Activated CD4-positive, alpha-beta T cell treated with anti-CD3 and anti-CD28 coated beads, Interleukin-2, amount 10 ng/mL, durations not matched to agents 24 days and 14 days (primary cell): ENCODE measurements around the gene C1QTNF6. TPM values are rescaled to one million over a fixed set of nuclear protein-coding genes. Genes with fewer than 3 reads are reported as not detected.

ENCODE experiments used
- DNase-seq: peaks from one replicate; pipeline ENCODE4 v3.0.0; 2022
- H3K27ac Mint-ChIP-seq: one replicate; pipeline ENCODE4 v1.8.0; 2022; ENCODE audit warnings: mild to moderate bottlenecking, mixed read lengths
- H3K27me3 Mint-ChIP-seq: one replicate; pipeline ENCODE4 v1.8.0; 2022; ENCODE audit warnings: mixed read lengths
- H3K36me3 Mint-ChIP-seq: one replicate; pipeline ENCODE4 v1.8.0; 2022; ENCODE audit warnings: low read depth, mild to moderate bottlenecking, mixed read lengths
- H3K4me1 Mint-ChIP-seq: one replicate; pipeline ENCODE4 v1.8.0; 2021; ENCODE audit warnings: mixed read lengths
- H3K4me3 Mint-ChIP-seq: one replicate; pipeline ENCODE4 v1.8.0; 2022; ENCODE audit warnings: mild to moderate bottlenecking, moderate library complexity, mixed read lengths
- H3K9me3 Mint-ChIP-seq: one replicate; pipeline ENCODE4 v1.8.0; 2021; ENCODE audit warnings: mixed read lengths
- intact Hi-C: fragments of 100-400 bp; cut with micrococcal nuclease; formaldehyde crosslinking; loops from one replicate; pipeline ENCODE4 v1.15.1; 2023
- total RNA-seq: library from RNA; stranded (reverse); gene quantifications from 2 replicates; pipeline ENCODE4 v1.2.3, GENCODE V29; 2022

C1QTNF6 gene
- total RNA-seq, 1 donor from 2014 or later = 6.0 TPM

GRCh38 chr22:37197451-37198257, 9.6 kb upstream of the C1QTNF6 start:
- peak overlapping the region; percentile 93 for H3K4me3 Mint-ChIP-seq
- no peak for DNase-seq
- no peaks in the 10 kb centered on the region for H3K9me3 Mint-ChIP-seq
- H3K36me3 Mint-ChIP-seq = peaks cover 2% of the 10 kb centered on the region
- H3K27me3 Mint-ChIP-seq = no peaks in the 10 kb centered on the region
- H3K4me1 Mint-ChIP-seq = peaks cover 46% of the 10 kb centered on the region
- intact Hi-C loops = loop anchor here (1.0 to 10.0 kb wide), 7 partner anchors 31 to 415 kb away; partner anchors contain the start of gene NCF4
- H3K27ac Mint-ChIP-seq = peak overlapping the region; percentile 98

GRCh38 chr22:37196539-37197450, 8.7 kb upstream of the C1QTNF6 start:
- DNase-seq = no peak
- intact Hi-C loops = loop anchor here (5.0 to 10.0 kb wide), 2 partner anchors 152 to 219 kb away; no protein-coding TSS in a partner anchor
- Mint-ChIP-seq H3K27me3 (no peaks in the 10 kb centered on the region), H3K27ac (no peak overlapping the region), H3K4me1 (peaks cover 47% of the 10 kb centered on the region), H3K9me3 (no peaks in the 10 kb centered on the region), H3K4me3 (peak overlapping the region; percentile 93), H3K36me3 (peaks cover 3% of the 10 kb centered on the region)

- no peak overlapping the region for H3K4me3 Mint-ChIP-seq
- H3K36me3 Mint-ChIP-seq = peaks cover 3% of the 10 kb centered on the region
- no peaks in the 10 kb centered on the region for H3K27me3 Mint-ChIP-seq
- peaks cover 46% of the 10 kb centered on the region for H3K4me1 Mint-ChIP-seq
- no peak for DNase-seq
- no peak overlapping the region for H3K27ac Mint-ChIP-seq
- H3K9me3 Mint-ChIP-seq = no peaks in the 10 kb centered on the region
- intact Hi-C loops = loop anchor here (5.0 to 10.0 kb wide), 2 partner anchors 151 to 219 kb away; no protein-coding TSS in a partner anchor
These were observed 7.9 kb upstream of the C1QTNF6 start for GRCh38 chr22:37195921-37196320.

GRCh38 chr22:37194750-37195149, 6.7 kb upstream of the C1QTNF6 start:
- Mint-ChIP-seq H3K4me1 (peaks cover 44% of the 10 kb centered on the region), H3K9me3 (no peaks in the 10 kb centered on the region), H3K36me3 (peaks cover 9% of the 10 kb centered on the region), H3K27ac (peak overlapping the region; percentile 75), H3K4me3 (no peak overlapping the region), H3K27me3 (no peaks in the 10 kb centered on the region)
- intact Hi-C loops = loop anchor here (1.0 to 10.0 kb wide), 3 partner anchors 32 to 217 kb away; no protein-coding TSS in a partner anchor
- no peak for DNase-seq

- Mint-ChIP-seq H3K4me1 (peaks cover 46% of the 10 kb centered on the region), H3K36me3 (peaks cover 14% of the 10 kb centered on the region), H3K4me3 (peak overlapping the region; percentile 55), H3K9me3 (no peaks in the 10 kb centered on the region), H3K27ac (peak overlapping the region; percentile 75), H3K27me3 (no peaks in the 10 kb centered on the region)
- intact Hi-C loops = loop anchor here (1.0 to 10.0 kb wide), 2 partner anchors 31 to 149 kb away; no protein-coding TSS in a partner anchor
- DNase-seq = peak; percentile 89
These were observed 5.7 kb upstream of the C1QTNF6 start for GRCh38 chr22:37193629-37194191.

GRCh38 chr22:37192741-37193140, 4.7 kb upstream of the C1QTNF6 start:
- Mint-ChIP-seq H3K27me3 (no peaks in the 10 kb centered on the region), H3K4me1 (peaks cover 46% of the 10 kb centered on the region), H3K36me3 (peaks cover 13% of the 10 kb centered on the region), H3K9me3 (no peaks in the 10 kb centered on the region), H3K4me3 (no peak overlapping the region), H3K27ac (no peak overlapping the region)
- no peak for DNase-seq
- intact Hi-C loops = loop anchor here (10.0 kb wide), 1 partner anchor 148 kb away; no protein-coding TSS in a partner anchor

- no peaks in the 10 kb centered on the region for H3K9me3 Mint-ChIP-seq
- peaks cover 46% of the 10 kb centered on the region for H3K4me1 Mint-ChIP-seq
- no peak overlapping the region for H3K27ac Mint-ChIP-seq
- DNase-seq = no peak
- H3K36me3 Mint-ChIP-seq = peaks cover 13% of the 10 kb centered on the region
- no peaks in the 10 kb centered on the region for H3K27me3 Mint-ChIP-seq
- intact Hi-C loops = loop anchor here (10.0 kb wide), 1 partner anchor 147 kb away; no protein-coding TSS in a partner anchor
- no peak overlapping the region for H3K4me3 Mint-ChIP-seq
These were observed 4.2 kb upstream of the C1QTNF6 start for GRCh38 chr22:37192204-37192603.

GRCh38 chr22:37190262-37190780, 2.3 kb upstream of the C1QTNF6 start:
- Mint-ChIP-seq H3K4me3 (no peak overlapping the region), H3K4me1 (peaks cover 49% of the 10 kb centered on the region), H3K36me3 (peaks cover 13% of the 10 kb centered on the region), H3K9me3 (no peaks in the 10 kb centered on the region), H3K27me3 (no peaks in the 10 kb centered on the region), H3K27ac (no peak overlapping the region)
- intact Hi-C loops = loop anchor here (10.0 kb wide), 1 partner anchor 146 kb away; no protein-coding TSS in a partner anchor
- DNase-seq = no peak

- H3K27me3 Mint-ChIP-seq = no peaks in the 10 kb centered on the region
- H3K9me3 Mint-ChIP-seq = no peaks in the 10 kb centered on the region
- H3K4me1 Mint-ChIP-seq = peaks cover 39% of the 10 kb centered on the region
- H3K4me3 Mint-ChIP-seq = no peak overlapping the region
- intact Hi-C loops = no loop called here
- no peak overlapping the region for H3K27ac Mint-ChIP-seq
- no peak for DNase-seq
- peaks cover 13% of the 10 kb centered on the region for H3K36me3 Mint-ChIP-seq
These were observed 937 bp upstream of the C1QTNF6 start for GRCh38 chr22:37188901-37189466.

GRCh38 chr22:37187552-37187890, 526 bp downstream of the C1QTNF6 start:
- DNase-seq = no peak
- no peak overlapping the region for H3K4me3 Mint-ChIP-seq

GRCh38 chr22:37186997-37187522, 987 bp downstream of the C1QTNF6 start:
- H3K4me3 Mint-ChIP-seq = no peak overlapping the region
- peaks cover 33% of the 10 kb centered on the region for H3K4me1 Mint-ChIP-seq
- no peak for DNase-seq
- H3K27ac Mint-ChIP-seq = no peak overlapping the region
- no peaks in the 10 kb centered on the region for H3K27me3 Mint-ChIP-seq
- no peaks in the 10 kb centered on the region for H3K9me3 Mint-ChIP-seq
- H3K36me3 Mint-ChIP-seq = peaks cover 12% of the 10 kb centered on the region
- intact Hi-C loops = no loop called here

More at GRCh38 chr22:37187552-37187890, 526 bp downstream of the C1QTNF6 start:
- peaks cover 13% of the 10 kb centered on the region for H3K36me3 Mint-ChIP-seq
- intact Hi-C loops = no loop called here
- peaks cover 34% of the 10 kb centered on the region for H3K4me1 Mint-ChIP-seq
- H3K27me3 Mint-ChIP-seq = no peaks in the 10 kb centered on the region
- no peaks in the 10 kb centered on the region for H3K9me3 Mint-ChIP-seq
- no peak overlapping the region for H3K27ac Mint-ChIP-seq

- intact Hi-C loops = no loop called here
- H3K4me3 Mint-ChIP-seq = peak overlapping the region; percentile 82
- peaks cover 11% of the 10 kb centered on the region for H3K36me3 Mint-ChIP-seq
- DNase-seq = peak; percentile 87
- H3K4me1 Mint-ChIP-seq = peaks cover 35% of the 10 kb centered on the region
- H3K9me3 Mint-ChIP-seq = no peaks in the 10 kb centered on the region
- no peaks in the 10 kb centered on the region for H3K27me3 Mint-ChIP-seq
- peak overlapping the region; percentile 89 for H3K27ac Mint-ChIP-seq
These were observed 1.6 kb downstream of the C1QTNF6 start for GRCh38 chr22:37186228-37186996.
